GM18498 (cell line): Measurements from ENCODE around the gene RPA3.

Experiments used
- ATAC-seq: cut with Tn5 transposase; IDR thresholded peaks from one replicate; pipeline ENCODE4 v1.9.1; 2021; ENCODE audit warnings: mild to moderate bottlenecking, moderate library complexity; ENCODE audit not compliant: unreplicated experiment

The RPA3 gene

DNA sequence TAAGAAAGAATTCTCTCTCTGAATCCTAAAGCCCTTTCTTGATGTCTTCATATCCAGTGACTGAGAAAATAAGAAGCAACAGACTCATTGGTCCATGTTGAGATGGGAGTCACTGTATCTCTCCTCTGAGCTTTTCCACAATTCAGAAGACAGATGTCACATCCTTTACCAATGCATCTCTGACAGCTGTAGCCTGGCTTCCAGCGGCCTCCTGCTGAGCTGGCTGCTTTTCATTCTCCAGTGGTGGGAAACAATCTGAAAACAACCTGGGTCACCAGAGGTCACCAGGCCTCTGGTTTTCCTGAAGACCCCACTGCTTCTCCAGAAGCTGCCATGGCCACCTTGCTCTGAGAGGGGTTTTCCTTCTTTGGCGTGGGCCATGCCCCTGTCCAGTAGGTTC lies 18.3 kb upstream of the RPA3 start:
- ATAC-seq, result no peak

DNA sequence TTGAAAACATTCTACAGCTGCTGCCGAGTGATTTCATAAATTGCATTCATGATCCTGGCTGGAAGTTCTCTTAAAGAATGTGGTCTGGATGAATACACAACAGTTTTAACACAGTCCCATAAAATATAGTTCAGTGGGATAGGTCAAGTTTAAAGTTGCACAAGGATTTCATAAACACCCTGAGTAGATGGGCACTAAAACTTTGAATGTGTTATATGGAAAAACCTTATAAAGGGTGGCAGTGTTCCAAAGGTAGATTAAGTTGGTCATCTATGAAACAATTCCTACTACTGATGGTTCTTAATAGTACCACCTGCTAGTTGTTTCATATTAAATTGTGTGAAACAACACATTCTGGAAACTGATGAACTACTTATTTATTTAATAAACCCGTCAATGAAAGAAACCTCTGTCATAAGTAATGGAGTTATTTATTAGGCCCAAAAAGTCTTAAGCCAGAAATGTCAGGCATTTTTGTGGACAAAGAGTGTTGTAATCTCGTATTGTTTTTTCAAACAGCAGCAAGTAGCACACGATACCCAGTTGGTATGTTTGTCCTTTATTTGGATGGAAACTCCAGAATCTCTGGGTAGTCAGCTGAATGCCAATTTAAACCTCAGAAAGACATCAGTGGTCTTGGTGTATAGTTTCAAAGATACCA lies 14.3 kb upstream of the RPA3 start:
- ATAC-seq, result no peak

DNA sequence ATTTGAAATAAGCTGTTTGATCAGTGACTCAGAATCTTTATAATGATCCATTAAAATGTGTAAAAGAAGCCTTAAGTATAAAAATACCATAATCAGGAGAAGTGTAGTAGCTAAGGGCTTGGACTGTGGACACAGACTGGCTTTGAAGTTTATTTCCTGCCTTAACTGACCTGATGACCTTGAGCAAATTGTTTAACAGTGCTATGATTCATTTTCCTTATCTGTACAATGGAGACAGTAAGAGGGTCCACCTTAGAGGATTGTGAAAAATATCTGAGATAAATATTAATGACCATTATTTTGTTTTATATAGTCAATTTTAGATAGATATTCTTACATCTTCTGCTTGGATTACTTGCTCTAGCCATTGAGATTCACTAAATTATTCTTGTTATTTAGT lies 13.3 kb upstream of the RPA3 start:
- no peak for ATAC-seq

DNA sequence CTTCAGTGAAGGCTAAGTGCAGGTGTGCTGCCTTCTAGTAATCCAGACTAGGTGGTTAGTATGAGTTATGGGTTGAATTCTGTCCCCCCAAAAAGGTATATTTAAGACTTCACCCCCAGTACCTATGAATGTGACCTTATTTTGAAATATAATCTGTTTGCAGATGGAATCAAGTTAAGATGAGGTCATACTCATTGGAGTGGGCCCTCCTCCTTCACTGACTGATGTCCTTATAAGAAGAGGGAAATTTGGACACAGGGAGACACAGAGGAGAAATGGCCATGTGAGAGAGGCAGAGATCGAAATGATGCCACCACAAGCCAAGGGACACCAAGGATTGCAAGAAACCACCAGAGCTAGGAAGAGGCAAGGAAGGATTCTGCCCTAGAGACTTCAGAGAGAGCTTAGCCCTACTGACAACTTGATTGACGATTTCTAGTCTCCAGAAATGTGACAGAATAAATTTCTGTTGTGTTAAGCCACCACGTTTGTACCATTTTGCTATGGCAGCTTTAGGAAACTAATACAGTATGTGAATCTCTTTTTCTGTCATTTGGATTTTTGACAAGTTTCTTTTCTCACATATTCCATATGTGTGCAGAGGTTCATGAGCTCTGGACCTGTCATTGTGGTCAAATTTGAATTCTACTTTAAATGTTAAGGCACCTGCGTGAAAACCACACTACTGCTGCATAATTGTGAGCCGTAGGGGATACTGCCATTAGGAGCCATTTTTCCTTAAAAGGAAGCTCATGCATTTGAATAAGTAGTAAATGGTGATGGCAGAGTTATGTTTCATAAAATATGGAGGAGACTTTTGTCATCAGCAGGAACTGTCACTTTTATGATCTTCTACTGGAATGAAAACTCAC lies 2.6 kb upstream of the RPA3 start:
- peak; percentile 45 for ATAC-seq

DNA sequence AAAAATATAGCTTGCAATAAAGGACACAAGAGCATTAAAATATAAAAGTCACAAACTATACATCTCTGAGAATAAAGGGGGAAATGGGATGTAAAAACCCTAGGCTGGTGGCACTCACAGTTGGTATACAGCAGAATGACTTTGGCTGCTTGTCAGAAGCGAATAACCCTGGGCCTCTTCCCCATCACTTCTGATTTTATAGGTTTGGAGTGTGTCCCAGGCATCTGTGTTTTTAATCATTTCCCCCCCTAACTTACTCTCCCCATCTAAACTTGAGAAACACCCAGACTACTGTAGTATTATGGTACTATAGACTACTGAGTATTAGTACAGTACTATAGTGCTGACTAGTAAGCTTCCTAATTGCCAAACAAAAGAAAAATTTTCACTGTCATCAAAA lies 1.8 kb upstream of the RPA3 start:
- ATAC-seq, result no peak

DNA sequence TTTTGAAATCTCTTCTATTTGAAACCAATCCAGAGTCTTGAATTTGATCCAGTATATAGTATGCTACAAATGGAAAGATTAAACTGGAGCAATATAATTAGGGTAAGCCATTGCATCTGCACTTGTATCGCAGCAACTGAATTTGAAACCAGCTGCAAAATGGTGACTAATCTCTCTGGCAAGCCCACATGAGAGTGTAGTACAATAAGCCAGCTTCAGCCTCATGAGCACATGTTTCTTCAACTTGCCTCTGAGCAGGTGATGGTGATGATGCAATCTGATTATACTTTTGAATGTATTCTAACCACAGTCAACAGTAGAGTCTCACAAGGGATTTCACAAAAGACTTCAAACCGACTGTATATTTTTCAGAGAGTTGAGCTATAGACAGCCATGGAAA lies 829 bp upstream of the RPA3 start:
- peak; percentile 96 for ATAC-seq

DNA sequence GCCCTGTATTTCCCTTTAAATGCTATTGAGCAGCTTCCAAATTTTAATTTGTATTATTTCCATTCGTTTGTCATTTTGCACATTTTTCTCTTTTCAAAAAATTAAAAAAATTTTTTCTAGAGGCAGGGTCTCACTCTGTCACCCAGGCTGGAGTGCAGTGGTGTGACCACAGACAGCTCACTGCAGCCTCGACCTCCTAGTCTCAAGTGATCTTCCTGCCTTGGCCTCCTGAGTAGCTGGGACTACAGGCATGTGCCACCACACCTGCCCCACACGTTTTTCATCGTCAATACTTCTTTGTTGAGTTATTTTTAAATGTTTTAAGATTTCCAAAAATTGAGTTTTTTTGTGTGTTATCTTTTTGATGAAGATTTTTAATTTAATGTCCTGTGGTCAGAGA lies 4.7 kb downstream of the RPA3 start:
- no peak for ATAC-seq

DNA sequence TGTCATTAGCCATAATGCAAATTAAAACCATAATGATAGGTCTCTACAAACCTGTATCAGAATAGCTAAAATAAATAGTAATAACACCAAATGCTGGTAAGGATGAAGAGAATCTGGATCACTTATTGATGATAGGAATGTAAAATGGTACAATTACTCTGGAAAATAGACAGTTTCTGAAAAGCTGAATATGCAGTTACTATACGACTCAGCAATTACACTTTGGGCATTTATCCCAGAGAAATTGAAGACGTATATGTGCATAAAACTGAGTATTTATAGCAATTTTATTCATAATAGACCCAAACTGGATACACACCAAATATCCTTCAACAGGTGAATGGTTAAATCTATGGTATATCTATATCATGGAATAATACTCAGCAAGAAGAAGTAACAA lies 7.9 kb downstream of the RPA3 start:
- ATAC-seq, result no peak

DNA sequence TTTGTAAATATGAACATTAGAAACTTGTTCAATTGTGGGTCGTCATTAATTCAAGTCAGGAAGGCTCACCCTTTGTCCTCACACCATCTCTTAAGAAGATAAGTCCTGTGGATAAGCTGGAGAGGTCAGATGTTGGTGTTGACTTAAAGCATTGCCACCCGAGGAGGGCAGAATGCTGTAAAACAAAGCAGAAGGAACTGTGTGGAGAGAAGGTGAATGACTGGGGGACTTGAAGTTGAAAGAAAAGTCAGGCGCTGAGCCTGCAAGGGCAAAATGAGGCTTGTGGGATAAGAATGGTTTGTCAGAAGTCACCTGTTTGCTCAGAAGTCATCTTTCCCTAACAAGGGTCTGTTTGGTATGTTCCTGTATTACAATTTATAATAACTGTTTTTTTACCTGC lies 9.1 kb downstream of the RPA3 start:
- ATAC-seq, result no peak

DNA sequence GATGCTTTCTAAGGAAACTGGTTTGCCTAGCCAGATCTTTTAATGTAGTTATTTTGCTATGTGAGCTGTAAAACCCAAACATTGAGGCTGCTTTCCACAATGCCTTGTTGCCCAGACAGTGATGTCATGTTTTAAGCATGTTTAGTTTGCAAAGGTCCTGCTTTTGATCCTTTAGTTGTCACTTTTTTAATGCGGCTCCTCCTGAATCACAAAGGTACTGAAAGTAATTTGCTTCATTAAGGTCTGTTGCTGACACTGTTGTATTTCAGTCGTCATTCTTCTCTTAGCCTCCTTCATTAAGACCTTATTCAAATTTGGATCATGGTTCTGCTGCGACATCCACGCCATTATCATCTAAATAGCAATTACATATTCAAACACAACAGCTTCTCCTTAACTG lies 10.6 kb downstream of the RPA3 start:
- ATAC-seq, result no peak

DNA sequence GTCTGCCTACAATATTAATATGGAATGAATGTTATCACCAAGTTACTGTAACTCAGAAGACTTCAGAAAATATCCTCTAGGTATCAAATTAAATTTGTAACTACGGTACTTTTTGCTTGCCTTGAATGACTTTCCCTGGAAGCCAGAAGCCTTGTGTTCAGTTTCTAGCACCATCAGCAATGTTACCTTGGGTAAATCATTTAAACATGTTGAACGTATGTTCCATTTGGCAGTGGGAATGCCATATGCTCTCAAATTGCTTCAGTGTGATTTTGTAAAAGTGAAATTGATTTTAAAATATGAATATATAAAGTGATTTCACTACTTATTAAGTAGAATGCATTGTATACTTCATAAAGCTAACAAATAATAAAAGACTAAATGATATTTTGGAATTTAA lies 11.2 kb downstream of the RPA3 start:
- ATAC-seq, result no peak

DNA sequence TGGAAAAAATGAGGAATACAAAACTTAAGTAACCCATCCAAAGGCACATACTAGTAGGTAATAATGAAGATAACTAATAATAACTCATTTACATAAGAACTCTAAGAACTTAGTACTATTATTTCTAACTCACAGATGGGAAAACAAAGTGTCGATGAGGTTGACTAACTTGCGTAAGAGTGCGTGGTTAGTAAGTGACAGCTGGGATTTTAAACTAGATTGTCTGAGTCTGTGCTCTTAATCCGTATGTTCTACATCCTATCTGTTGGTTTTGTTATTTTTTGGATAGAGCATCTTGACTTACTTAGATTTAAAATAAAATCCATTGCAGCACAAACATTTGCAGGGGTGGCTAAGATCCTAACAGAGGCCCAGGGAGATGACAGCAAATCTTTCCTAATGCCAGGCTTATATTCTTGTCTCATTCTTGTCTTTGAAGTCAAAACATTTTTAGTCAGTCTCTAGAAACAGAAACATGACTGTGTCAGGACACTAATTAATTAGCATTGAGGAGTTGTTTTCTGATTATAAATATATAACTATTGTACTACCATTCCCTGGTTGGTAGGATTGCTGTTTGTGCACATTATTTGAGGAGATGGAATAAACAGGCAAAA lies 11.7 kb downstream of the RPA3 start:
- no peak for ATAC-seq

DNA sequence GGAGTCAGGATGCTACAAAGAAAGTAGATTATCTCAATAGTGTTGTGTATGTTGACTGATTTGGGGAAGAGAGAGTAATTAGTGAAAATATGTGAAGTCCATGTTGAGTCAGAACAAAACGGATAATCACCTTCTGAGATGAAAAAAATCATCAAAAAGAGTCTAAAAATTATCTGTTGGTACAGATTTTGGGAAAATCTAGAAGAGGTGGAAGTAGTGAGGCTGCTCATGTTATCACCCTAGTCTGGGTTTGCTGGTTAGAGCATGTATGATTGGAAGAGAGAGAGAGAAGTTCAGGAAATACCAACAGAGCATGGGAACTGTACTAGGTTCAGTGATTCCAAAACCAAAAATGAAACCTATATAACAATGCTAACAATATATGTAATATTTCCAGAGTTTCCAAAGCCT lies 12.3 kb downstream of the RPA3 start:
- no peak for ATAC-seq

DNA sequence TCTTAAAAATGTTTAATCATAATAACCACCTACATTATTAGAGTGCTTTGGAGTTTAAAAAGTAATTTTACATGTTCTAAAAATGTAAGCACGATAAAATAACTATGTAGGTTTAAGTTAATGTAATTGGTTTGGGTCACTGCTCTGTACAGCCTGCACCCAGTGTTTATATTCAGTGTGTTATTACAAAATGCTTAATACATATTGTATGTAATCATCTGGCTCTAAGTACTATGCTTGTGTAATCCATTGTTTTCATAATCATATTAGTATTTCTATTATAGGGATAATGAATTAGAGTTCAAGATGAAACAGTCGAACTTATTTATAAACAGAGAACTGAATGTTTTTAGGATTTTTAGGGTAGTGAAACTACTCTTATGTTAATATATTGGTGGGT lies 13.1 kb downstream of the RPA3 start:
- ATAC-seq, result no peak

DNA sequence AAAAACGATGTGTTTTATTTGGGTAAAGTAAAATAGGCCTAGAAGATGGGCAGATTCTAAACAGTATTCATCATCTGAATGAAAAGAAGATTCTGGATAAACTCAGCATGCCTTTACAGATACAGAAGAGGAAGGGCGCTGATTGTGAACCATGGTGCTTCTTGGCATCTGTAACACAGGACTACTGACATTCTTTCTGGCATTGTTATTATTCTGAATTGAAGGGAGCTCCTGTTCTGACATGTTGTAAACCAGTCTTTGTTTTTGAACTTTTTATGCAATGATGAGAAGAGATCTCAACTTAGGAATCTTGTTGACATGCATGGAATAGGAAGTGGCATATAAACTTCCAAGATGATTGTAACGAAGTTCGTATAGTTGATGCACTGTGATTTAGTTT lies 13.5 kb downstream of the RPA3 start:
- no peak for ATAC-seq

DNA sequence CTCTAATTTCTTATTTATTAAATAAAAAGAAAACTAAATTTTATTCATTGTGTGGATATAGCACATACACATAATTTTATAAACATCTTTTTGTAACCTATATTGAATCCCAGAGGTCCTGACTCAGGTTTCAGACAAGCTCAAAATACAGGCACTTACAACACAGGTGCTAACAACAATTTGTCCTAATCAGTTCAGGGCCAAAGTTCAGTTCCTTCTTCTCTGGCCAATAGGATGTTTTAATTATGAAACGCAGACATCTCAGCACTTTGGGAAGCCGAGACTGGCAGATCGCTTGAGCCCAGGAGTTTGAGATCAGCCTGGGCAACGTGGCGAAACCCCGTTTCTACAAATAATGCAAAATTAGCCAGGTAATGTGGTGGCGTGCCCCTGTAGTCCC lies 15.0 kb downstream of the RPA3 start:
- no peak for ATAC-seq

DNA sequence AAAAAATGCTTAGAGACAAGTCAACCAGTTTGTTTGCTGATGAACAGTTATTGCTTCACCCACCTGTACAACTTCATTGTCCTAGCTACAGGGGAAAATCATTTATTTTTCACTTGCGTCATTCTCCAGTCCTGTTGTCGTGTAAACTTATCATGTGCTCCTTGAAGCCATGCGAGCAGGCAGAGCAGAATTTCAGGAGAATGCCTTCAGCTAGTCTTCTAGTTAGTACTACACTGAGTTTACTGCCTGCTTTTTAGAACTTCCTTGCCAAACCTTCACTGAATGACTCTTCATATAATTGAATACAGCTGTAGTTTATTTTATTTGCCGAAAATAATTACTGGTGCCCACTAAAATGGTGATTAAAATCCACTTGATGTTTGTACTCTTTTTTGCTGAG lies 15.6 kb downstream of the RPA3 start:
- no peak for ATAC-seq

DNA sequence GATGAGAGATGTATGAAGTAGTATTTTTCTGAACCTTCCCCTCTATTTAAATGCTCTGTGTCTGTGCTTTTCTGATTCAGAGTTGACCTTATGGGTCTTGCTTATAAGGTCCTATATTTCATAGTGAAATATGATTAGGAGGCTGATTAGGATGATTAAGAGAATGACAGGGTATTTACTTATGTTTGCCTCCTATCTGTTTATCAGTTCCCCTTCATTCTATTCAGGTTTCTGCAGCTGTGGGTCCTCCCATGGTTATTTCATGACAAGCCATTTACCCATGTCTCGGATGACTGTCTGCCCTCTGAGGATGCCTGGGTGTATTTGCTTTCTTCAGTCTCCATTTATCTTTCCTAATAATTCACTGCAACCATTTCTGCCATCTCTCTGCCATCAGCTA lies 16.9 kb downstream of the RPA3 start:
- ATAC-seq, result peak; percentile 61

DNA sequence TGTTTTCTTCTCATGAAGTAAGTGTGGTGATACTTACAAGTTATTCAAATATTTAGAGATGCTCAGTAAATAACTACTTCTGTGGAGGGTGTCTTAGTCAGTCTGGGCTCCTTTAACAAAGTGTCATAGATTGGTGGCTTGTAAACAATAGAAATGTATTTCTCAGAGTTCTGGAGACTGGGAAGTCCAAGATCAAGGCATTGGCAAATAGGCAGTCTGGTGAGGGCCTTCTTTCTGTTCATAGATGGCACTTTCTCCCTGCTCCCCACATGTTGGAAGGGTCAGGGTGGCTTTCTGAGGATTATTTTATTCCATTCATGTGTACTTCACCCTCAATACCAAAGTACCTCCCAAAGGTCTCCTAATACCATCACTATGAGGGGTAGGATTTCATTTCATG lies 18.4 kb downstream of the RPA3 start:
- ATAC-seq, result no peak

DNA sequence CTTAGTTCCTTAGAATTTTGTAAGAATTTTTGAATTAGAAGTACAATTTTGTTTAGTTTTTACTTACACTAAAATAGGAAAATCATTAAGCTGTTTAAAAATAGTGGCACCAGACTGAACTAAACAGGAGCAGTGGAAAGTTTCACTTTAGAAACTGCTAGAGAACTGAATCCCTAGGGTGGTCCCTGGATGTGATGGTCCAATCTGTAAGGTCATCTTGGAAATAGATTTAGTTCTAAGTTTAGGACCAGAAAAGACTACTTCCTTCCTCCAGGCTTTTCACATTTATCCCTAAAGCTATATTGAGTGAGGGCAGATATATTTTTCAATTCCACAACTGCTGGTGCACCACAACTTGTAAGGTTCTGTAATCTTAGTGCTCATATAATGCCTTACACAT lies 19.0 kb downstream of the RPA3 start:
- ATAC-seq, result no peak

DNA sequence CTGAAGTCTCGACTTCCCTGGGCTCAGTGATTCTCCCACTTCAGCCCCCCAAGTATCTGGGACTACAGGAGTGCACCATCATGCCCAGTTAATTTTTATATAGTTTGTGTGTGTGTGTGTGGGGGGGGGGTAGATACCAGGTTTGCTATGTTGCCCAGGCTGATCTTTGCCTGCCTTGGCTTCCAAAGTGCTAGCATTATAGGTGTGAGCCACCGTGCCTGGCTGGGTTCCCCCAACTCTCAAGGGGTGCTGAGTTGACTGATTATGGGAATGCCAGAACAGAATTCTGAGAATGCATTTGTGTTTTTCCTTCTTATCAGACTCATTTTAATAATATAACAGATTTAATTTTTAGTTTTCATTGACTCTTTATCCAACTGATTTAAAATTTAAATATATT lies 19.5 kb downstream of the RPA3 start:
- no peak for ATAC-seq

DNA sequence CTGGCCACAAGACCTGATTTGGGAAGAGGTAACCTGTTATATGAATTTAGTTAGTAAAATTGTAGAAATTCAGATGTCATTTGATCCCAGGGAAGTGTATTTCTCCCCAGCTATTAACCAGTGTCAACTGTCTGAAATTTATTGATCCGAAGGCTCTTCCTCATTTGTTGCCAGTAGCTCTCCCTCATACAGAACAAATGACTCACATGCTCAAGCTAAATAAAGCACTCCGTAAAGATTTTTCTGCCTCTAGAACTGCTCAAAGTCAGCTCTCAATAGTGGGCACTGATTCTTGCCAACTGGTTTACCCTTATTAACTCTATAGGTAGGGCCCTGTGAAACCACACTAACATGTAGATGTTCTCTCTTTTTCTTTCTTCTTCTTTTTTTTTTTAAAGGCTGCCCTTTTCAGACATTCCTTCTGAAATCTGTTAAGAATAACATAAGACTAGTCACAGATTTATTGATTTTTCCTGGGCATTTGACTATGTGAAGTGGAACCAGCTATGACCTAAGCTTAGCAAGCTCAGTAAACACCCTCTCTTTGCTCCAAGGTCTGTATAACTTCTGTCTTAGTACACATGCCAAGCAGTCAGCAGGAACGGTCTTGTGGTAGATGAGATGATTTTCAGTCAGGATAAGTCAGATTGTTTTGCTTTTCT lies 21.8 kb downstream of the RPA3 start:
- no peak for ATAC-seq
